EL (cell line): ENCODE data around the gene ZRANB3.

Experiments
- DNase-seq: peaks from one replicate; pipeline ENCODE4 v3.0.0-alpha.2; 2016

ZRANB3 gene

DNA sequence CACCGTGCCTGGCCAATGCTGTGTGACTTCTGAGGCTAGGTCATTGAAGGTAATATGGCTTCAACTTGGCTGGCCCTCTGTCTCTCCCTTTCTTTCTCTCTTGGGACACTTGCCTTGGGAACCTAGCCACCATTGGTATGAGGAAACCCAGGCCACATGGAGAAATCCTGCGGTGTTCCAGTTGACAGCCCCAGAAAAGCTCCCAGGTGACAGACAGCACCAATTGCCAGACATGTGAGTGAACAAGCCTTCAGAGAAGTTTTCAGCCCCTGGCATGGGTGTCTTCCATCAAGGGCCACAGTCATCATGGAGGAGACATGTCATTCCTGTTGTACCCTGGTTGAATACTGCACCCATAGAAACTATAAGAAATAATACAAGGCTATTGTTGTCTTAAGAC, 292.4 kb downstream of the ZRANB3 start:
- DNase-seq = no peak

DNA sequence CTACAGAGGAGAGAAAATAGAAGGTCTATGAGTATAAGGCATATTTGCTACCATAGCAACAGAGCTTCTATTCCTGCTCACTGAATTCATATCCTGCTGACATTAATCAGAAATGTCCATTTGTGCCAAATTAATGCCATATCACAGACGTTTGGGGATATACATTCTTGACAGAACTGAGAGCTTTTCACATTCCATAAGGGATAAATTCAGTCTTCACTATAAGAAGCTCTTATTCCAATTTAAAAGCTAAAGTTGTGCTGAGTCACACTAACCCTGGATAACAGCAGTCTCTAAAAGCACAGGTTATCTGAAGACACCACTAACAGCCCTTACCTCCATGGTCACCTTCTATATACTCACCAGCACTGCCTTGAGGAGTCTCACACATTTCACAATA, 300.9 kb downstream of the ZRANB3 start:
- DNase-seq = no peak

DNA sequence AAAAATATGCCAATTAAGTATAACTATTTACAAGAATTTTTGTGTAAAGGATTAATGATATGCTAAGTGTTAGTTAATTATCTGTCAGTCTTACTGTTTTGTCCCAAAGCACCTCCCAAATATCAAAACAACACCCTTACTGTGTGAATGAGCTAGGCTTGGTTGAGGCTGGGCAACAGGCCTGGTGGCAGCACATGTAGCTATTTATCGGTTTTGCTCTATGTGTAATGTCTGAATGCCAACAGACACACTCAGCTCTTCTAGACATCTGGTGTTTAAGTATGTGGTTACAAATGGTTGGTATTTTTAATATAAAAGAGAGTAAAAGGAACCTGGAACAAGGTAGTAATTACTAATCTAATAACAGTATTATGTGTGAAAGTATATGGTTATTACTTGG, 303.6 kb downstream of the ZRANB3 start:
- DNase-seq = peak; percentile 45

DNA sequence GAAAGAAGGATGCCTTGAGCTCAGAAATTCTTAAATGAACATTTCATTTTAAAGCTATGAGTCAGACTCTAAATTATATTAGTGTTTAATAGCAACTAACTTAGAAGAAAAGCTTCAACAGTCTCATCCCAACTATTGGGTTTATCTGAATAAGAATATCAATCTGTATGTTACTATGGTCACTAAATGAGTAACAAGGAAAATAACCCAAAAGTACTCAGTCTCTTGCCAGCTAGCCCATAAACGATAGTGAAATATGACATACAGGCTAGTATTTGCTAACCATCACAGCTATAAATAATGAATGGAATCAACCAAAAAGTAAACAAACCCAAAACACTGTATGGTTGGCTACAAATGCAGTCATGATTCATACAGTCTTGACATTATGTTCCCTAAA, 304.1 kb downstream of the ZRANB3 start:
- DNase-seq = peak; percentile 39

DNA sequence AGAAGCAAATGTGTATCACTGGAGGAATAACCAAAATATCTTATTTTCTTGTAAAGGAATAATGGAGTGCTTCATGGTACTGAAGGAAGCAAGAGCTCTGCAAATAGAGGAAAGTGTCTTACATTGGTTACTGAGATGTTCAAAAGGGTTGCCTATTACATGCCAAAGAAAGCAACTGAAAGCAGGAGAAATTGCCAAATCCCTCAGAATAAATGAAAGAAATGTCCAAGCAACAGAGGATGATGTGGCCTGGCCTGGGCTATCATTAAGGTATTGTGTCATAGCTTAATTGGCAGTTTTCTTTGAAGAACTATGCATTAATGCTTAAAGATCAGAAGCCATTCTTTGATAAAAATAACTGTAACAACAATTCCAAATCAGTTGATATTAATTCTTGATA, 305.2 kb downstream of the ZRANB3 start:
- DNase-seq = no peak

DNA sequence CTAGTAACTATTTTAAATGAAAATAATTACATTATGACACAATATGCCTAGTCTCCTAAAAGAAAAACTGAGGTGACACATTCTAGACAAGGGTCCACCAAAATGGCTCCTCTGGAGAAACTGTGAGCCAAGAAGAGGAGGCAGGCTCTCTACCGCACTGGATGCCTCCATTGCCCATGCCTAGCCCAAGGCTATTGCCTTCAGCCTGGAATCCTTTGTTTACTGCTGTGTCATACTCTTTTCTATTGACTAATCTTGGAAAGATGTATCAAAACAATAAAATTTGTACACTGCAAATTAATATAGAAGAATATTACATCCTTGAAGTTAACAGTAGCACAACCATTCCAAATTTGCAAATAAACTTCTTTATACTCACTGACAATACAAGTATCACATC, 311.8 kb downstream of the ZRANB3 start:
- DNase-seq = peak; percentile 3

DNA sequence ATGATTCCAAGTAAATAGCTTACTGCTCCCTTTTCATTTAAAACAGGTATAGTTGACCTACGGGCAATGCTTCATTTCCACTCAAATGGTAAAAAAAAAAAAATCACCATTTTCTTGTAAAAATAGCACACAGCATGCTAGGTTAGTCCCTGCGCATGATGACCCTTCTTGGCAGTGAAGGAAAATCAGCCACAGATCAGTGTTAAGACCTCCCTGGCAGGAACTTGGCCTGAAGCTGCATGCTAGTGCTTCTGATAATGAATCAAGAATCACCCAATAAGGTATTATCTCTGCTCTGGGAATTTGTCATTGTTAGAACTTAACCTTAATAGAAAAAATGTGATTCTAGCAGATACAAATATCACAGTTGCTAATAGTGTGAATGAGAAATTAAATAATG, 312.6 kb downstream of the ZRANB3 start:
- no peak for DNase-seq

DNA sequence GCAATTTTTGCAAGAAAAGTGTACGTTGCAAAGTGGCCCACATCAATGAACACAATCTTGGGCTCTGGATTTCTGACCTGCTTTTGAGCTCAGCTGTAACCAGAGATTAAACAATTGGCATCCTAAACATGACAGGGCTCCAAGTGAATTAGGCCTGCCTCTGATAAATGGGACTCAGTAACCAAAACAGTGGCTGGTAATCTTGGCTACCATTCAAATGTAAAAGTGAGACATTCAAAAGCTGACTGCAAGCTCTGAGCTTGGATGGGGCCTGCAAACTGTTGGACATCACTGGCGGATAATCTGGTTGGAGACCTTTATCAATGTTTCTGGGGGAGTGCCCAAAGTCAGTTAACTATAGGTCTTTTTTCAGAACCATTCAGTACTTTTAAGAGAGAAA, 318.3 kb downstream of the ZRANB3 start:
- no peak for DNase-seq

DNA sequence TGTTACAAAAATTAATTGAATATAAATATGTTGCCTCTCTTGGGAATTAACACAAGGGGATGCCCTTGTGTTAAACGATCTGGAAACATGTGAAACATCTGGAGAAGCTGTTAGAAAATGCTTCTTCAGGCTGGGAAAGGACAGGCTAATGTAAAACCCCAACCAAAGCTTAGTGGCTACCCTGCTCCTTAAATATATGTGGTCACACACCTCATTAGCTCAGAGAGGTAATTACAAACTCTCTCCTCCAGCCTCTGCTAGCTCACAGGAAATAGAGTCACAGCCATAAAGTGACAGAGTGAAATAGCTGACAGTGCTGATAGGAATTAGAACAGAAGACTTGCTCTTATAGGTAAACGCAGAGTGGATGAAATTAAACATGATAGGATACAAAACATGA, 323.0 kb downstream of the ZRANB3 start:
- DNase-seq = no peak

DNA sequence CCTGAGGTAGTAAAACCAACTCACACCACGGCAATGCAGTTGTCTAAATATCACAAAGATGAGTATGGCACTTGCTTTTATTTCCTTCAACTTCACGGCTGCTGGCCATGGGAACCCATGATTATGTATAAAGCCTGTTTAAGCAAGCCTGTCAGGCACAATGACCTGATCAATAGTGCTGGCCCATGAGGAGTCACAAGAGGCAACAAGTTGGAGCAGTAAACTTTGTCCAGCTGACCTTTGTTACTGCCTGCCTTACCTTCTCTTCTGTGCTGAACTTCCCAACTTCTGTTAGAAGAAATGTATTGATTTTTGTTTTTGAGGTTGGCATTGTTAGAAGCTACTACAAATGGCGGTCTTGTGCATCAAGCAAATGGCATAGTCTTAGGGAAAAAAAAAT, 327.1 kb downstream of the ZRANB3 start:
- DNase-seq = no peak

DNA sequence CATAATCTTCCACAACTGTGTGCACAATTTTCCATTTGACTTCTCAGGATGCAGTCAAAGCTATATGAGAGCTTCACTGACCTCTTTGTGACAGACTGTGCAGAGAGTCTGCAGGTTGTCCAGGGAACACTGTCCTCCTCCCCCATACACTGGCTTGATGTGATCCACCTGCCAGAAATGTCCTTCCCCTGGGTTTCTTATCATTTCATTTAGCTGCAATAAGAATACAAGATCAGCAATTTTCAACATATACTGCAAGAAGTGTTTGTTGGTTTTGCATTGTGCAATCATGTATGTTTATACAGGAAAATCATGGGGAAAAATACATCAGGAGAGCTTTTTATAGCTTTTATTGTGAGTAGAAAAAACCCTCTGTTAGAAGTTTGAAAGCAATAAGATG, 328.3 kb downstream of the ZRANB3 start:
- DNase-seq = no peak

DNA sequence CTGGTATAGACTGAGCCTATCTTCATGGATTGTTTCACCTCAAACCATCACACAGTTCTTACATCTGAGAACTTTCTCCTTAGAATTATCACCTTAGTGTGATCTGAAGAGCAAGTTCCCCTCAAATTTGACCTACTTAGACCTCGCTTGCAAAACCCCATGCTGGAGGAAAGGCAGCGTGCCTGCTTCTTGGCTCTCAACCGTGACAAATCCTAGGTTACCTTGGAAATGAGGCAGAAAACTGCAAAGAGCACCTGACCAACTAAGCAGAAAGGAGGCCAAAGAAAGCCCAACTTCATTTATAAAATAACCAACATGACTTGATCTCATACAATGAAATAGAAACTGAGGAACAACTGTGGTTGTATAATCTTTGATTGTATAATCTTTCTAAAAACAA, 332.5 kb downstream of the ZRANB3 start:
- DNase-seq = no peak

DNA sequence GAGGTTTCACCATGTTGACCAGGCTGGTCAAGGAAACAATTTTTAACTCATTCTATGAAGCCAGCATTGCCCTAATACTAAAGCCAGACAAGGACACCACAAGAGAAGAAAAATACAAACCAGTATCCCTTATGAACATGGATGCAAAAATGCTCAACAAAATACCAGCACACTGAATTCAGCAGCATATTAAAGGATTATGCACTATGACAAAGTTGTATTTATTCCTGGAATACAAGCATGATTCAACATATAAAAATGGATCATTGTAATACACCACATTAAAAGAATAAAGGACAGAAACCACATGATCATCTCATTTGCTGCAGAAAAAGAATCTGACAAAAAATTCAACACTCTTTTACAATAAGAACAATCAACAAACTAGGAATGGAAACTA, 340.2 kb downstream of the ZRANB3 start:
- DNase-seq = no peak

DNA sequence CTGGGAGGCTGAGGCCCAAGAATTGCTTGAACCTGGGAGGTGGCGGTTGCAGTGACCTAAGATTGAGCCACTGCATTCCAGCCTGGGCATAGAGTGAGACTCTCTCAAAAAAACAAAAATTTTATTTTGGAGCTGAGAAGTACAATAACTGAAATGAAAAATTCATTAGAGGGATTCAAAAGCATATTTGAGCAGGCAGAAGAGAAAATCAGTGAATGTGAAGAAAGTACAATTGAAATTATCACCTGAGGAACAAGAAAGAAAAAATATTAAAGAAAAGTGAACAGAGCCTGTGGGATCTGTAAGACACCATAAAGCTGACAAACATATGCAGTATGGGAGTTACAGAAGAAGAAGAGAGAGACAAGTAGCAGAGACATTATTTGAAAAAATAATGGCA, 341.9 kb downstream of the ZRANB3 start:
- DNase-seq = no peak

DNA sequence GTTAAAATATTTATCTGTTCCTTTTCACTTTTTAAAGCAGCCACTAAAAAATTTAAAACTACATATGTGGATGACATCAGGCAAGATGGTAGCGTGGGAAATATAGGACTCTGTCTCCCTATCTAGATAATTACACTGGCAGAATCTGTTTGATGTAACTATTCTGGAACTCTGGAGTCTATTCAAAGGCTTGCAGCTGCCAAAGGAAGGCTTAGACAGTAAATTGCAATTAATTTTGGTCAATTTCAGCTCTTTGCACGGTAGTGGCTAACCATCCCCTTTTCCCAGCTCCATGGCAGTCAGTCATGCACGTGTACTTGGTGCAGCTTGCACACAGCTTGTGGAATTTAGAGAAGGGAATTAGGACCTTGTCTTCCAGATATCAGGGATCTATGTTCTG, 343.7 kb downstream of the ZRANB3 start:
- no peak for DNase-seq

DNA sequence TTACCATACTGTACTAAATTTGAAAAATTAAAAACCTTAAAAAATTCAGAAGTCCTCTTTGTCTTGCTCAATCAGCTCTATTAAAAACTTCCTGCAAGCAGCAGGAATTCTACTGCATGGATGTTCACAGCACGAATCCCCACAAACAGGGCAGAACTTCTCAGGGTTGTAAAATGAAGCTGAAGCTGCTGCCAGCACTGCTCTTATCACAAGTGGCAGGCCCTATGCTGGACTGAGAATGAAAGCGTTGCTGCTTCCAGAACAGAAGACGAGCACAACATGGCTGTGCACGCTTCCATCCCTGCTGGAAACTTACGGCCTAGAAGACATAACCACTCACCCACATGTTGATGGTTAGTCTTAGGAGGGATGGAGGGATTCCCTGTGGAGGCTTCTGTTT, 345.0 kb downstream of the ZRANB3 start:
- DNase-seq = no peak

DNA sequence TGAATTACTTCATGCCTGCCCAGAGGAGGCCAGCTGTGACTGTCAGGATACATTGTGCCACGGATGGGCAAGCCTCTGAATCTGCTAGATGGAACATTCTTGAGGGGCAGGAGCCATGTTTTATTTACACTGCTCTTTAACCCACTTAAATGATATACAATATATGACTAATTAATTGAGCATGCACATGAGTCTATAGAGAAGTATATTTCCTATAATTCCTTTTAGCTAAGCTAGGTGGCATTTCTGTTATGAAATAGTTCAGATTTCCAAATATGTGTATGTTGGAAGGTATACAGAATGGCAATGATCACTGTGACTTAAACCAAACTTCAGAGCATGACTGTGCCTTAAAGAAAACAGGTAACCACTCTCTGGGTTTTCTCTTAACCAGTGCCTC, 347.2 kb downstream of the ZRANB3 start:
- peak; percentile 15 for DNase-seq

DNA sequence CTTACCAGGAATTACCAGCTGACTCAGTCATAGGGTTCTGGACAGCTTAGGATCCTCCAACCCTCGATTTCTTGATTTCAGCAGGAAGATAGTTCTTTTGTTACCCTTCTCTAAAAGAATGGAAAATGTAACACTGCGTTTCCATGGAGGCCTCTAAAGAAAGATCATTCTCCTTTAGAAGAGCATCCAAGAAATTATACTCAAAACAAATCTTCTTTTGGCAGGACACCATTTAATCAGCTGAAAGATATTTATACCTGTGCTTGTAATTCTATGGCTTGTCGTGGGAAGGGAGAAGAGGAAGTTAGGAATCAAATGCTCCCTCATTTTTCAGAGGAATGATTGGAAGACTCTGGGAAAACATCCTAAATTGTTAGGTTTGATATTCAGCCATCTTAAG, 348.4 kb downstream of the ZRANB3 start:
- DNase-seq = no peak

DNA sequence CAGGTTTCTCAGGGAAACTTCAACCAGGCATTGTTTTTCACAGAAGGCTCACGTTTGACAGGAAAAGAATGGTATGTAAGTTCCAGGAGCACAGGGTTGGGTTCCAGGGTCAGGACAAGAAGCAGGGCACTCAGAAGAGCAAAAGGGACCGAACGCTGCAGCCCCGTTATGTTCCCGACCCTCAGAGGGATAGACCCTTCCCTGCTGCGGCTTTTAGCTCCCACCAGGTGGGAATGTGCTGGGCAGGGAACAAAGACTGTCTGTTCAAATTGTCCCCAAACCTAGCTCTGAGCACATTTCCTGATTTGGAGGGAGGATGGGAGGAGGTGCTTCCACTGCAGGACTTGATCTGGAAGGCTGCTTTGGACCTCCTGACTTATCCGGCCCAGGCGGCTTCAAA, 348.8 kb downstream of the ZRANB3 start:
- no peak for DNase-seq

DNA sequence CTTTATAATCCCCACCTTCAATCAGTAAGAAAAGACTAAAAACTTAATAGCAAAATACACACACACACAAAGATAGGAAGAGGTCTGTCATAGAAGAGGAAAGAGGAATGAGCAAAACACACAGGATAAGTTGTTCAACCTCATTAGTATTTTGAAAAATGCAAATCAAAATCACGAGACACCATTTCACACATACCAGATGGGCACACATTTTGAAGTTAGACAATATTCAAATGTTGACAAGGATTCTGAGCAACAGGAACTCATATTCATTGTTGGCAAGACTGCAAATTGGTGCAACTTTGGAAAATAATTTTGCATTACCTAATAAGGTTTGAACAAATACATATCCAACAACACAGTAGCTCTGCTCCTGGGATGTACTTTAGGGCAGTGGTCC, 351.3 kb downstream of the ZRANB3 start:
- no peak for DNase-seq

DNA sequence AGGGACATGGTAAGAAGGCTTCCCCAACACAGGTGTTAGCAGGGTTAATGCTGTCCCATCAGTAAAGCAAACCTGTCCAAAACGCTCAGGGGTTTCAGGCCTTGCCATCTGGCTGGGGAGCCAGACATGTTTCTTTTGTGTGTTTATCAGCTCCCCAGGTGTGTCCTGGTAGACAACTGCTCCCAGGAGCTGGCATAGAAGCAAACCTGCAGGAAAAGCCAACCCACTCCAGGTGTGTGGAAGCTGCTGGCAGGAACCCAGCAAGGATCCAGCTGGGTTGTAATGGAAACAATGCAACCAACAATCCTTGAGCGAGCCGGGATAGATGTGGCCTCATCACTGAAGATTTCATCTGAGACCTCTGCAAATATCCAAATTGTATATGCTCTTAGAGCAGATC, 355.8 kb downstream of the ZRANB3 start:
- DNase-seq = no peak

DNA sequence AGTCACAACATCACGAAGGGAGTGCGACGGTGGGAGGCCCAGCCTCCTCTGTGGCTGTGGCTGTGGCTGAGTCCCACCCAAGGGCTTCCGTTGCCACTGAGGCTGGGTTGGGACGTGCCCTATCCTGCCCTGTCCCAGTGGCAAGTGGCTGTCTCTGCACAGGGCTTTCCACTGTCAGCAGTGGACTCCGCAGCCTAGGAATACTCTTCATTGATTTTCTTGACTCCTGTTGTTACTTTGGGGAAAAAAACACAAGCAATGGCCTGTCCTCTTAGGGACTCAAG, 356.3 kb downstream of the ZRANB3 start:
- DNase-seq = no peak

DNA sequence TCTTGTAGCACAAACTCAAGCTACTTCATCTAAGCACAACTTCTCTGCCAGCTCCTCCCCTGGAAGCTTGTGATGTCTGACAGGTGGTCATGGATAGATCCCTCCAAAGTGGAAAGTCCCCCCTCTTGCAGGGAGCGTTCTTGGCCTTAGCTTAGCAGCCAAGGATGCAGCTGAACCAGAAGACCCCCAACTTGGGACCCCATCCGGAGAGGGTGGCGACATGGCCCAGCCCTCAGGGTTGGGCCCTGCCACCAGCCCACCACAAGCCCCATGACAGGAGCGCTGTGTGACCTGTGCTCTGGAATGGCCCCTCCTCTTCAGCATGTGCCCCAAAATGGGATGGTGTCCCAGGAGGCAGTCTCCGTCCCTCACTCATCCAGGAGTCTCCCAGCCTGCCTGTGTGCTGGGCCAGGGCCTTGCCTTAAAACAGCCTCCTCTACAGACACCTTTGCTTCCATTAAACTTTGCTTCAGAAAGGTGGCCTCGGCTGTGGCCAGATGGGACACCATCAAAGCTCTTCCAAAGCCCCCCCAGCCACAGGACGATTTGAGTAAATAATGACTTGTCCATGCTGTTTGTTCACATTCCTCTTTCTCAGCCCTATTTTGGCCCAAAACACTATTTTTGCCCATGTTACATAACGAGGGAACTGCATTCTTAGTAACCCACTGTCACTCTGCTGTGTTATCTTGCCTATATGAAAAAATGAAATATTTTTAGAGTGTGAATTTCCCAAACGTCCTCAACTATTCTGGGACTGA, 356.8 kb downstream of the ZRANB3 start:
- no peak for DNase-seq

DNA sequence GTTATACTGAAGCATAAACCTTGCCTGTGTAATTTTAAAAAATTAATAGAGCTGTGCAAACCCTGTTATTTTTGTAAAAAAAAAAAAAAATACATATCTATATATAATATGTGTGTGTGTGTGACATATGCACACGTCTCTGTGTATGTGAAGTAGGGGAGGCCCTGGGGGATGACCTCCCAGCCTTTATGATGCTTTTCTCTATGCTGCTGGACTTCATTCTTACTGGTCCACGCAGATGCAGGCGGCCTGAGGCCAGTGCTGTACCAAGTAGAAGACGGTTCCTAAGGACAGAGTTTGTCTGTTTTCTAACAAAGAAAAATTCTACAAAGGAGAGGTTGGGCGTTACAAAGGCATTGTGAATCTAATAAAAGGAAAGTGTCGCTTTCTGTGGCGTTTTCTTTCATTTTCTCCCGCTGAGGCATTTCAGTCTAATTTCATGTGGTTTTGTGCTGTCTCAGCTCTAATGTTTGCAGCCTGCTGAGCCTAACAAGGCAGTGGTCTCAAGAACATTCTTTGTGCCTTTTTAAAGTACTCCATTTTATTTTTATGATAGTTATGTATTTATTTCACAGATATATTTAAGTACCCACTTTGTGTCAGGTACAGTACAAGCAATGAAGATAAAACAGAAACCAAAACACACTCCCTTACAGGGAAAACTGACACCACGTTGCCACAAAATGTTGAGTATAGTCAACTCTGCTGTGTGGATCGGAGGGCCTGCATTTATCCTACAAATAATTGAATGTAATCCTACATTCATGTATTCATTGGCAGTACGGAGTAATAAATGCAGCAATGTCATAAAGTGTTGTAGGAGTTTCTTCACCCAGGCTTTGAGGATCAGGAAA, 360.9 kb downstream of the ZRANB3 start:
- DNase-seq = no peak
